ENCODE results near the gene LIN52.

Gene LIN52

GRCh38 chr14:74161526-74162158, 76.9 kb downstream of the LIN52 start:
- no peak for TF ChIP-seq CTCF (IDR thresholded peaks at IDR 0.05; ENCODE audit: low read depth, low read length)
- no peak overlapping the region for H3K4me3 ChIP-seq (ENCODE audit: low read depth, low read length)
- DNase-seq (ENCODE audit: low read depth, low spot score), result no peak
- in situ Hi-C loops (cut with HindIII; ENCODE audit: low sequenced_read_pairs), result no loop called here

GRCh38 chr14:74169906-74170305, 85.2 kb downstream of the LIN52 start:
- DNase-seq (ENCODE audit: low read depth, low spot score), result no peak
- no peak for TF ChIP-seq CTCF (IDR thresholded peaks at IDR 0.05; ENCODE audit: low read depth, low read length)
- no peak overlapping the region for H3K4me3 ChIP-seq (ENCODE audit: low read depth, low read length)
- in situ Hi-C loops (cut with HindIII; ENCODE audit: low sequenced_read_pairs), result no loop called here

- TF ChIP-seq CTCF (IDR thresholded peaks at IDR 0.05; ENCODE audit: low read depth, low read length), result no peak
- no peak overlapping the region for H3K4me3 ChIP-seq (ENCODE audit: low read depth, low read length)
- in situ Hi-C loops (cut with HindIII; ENCODE audit: low sequenced_read_pairs), result no loop called here
- no peak for DNase-seq (ENCODE audit: low read depth, low spot score)
Observed at GRCh38 chr14:74176400-74176793, 91.6 kb downstream of the LIN52 start.

- TF ChIP-seq CTCF (IDR thresholded peaks at IDR 0.05; ENCODE audit: low read depth, low read length), result no peak
- no peak overlapping the region for H3K4me3 ChIP-seq (ENCODE audit: low read depth, low read length)
- in situ Hi-C loops (cut with HindIII; ENCODE audit: low sequenced_read_pairs), result no loop called here
- DNase-seq (ENCODE audit: low read depth, low spot score), result no peak
Observed at GRCh38 chr14:74179856-74180255, 95.1 kb downstream of the LIN52 start.

- DNase-seq (ENCODE audit: low read depth, low spot score), result no peak
- TF ChIP-seq CTCF (IDR thresholded peaks at IDR 0.05; ENCODE audit: low read depth, low read length), result no peak
- in situ Hi-C loops (cut with HindIII; ENCODE audit: low sequenced_read_pairs), result no loop called here
- H3K4me3 ChIP-seq (ENCODE audit: low read depth, low read length), result no peak overlapping the region
Observed at GRCh38 chr14:74190927-74191575, 106.3 kb downstream of the LIN52 start.

GRCh38 chr14:74194506-74195274, 109.9 kb downstream of the LIN52 start:
- no peak for TF ChIP-seq CTCF (IDR thresholded peaks at IDR 0.05; ENCODE audit: low read depth, low read length)
- H3K4me3 ChIP-seq (ENCODE audit: low read depth, low read length), result no peak overlapping the region
- in situ Hi-C loops (cut with HindIII; ENCODE audit: low sequenced_read_pairs), result no loop called here
- DNase-seq (ENCODE audit: low read depth, low spot score), result no peak

Measured in astrocyte of the spinal cord (primary cell).